NCI-H774 (cell line): ENCODE data around the gene ITPR2.
"Not testable (repeated sequence)": the region's sequence is repeated elsewhere in the genome, so short reads cannot be mapped to it uniquely, and the experiment has no call there.

Source experiments
- DNase-seq: peaks from one replicate; lab custom pipeline; 2025; lab: John Stamatoyannopoulos, UW

ITPR2 gene

DNA sequence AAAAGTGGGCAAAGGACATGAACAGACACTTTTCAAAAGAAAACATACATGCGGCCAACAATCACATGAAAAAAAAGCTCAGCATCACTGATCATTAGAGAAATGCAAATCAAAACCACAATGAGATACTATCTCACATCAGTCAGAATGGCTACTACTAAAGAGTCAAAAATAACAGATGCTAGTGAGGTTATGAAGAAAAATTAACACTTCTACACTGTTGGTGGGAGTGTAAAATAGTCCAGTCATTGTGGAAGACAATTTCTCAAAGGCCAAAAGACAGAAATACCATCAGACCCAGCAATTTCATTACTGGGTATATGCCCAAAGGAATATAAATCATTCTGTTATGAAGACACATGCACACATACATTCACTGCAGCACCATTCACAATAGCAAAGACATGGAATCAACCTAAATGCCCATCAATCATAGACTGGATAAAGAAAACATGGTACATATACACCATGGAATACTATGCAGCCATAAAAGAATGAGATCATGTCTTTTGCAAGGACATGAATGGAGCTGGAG, 103.8 kb downstream of the ITPR2 start:
- not testable (repeated sequence) for DNase-seq

- DNase-seq: no peak
Measured at GRCh38 chr12:26728205-26729050, 104.6 kb downstream of the ITPR2 start.

GRCh38 chr12:26727482-26728204, 105.4 kb downstream of the ITPR2 start:
- no peak for DNase-seq

GRCh38 chr12:26726956-26727355, 106.0 kb downstream of the ITPR2 start:
- no peak for DNase-seq

DNA sequence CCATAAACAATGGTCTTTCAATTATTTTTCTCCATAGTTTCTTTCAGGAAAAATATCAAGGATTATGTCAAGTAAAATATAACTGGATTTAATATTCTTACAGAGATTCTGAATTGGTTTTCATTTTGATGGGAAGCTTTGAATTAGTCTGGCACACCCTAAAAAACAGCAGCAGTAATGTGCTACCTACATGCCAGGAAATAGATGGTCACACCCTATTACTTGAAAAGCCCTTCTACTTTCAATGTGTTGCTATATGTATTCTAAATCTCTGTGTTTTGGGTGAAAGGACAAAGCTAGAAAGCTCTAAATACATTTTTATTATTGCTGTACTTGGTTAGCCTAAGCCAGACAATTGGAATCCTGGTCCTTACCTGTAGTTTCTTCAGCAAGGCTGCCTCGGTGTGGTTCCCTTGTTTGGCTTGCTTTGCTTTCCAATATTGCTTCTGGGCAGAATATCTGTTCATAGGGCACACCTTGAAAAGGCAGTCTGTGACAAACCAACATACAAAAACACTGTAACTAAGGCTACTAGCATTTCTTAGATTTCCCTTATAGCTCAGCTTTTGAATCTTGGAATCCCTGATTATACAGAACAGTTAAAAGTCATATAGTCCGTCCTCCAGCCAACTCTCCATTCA, 107.6 kb downstream of the ITPR2 start:
- no peak for DNase-seq

GRCh38 chr12:26724309-26724702, 108.7 kb downstream of the ITPR2 start:
- no peak for DNase-seq

- DNase-seq: no peak
Measured at GRCh38 chr12:26723379-26724308, 109.3 kb downstream of the ITPR2 start.

DNA sequence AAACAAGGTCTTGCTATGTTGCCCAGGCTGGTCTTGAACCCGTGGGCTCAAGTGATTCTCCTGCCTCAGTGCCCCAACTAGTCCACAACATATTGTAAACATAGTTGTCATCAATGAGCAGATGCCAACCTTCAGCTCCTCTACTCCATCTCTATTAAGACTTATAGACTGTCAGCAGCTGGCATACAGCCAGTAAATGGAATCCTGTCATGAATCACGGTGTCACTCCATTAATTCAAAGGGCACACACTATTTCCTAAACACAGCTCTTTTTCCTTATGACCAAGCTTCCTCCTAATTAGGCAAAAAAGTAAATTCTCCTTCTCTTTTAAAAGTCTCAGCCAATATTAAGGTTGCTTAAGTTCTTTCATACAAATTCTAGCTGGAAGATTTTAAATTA, 111.2 kb downstream of the ITPR2 start:
- DNase-seq: no peak

GRCh38 chr12:26719852-26720251, 113.1 kb downstream of the ITPR2 start:
- no peak for DNase-seq

- no peak for DNase-seq
Measured at GRCh38 chr12:26717757-26718156, 115.2 kb downstream of the ITPR2 start.

DNA sequence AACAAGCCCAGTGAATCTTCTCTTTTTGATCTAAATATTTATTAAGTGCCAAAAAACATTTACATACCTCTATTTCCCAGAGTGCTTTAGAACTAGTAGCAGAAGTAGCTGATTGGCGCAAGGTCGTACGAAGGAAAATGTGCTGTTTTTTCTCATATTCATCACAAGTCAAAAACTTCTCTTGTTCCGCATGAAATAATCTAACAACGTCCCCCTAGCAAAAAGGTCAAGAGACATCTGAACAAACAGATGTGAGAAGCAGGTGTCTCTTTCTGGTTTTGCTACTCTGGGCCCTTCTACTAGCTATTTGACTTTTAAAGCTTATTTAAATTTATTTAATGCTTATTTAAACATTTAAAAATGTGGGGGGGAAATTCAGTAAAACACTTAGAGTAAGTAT, 117.8 kb downstream of the ITPR2 start:
- no peak for DNase-seq

- no peak for DNase-seq
Measured at GRCh38 chr12:26713885-26714383, 119.1 kb downstream of the ITPR2 start.

DNA sequence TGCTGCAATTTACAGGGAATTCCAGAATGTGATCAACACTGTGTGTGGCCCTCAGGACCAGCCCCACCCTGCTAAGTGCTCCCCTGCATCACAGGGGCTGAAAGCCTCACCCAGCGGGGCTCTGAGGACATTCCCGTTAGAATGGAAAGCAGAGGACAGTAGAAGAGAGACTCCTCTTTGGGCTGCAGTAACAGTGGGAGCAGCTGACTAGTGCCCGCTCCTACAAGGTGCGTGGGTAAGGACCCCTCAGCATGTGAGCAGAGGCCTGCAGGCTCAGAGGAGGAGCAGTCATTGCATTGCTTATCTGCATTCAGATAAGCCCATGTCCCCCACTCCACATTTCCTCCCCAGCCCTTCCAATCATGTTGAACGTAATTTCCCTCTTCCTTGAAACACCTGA, 120.1 kb downstream of the ITPR2 start:
- no peak for DNase-seq

GRCh38 chr12:26711569-26711968, 121.4 kb downstream of the ITPR2 start:
- no peak for DNase-seq

GRCh38 chr12:26711072-26711471, 121.9 kb downstream of the ITPR2 start:
- DNase-seq: no peak

- DNase-seq: no peak
Measured at GRCh38 chr12:26705851-26706250, 127.1 kb downstream of the ITPR2 start.

- no peak for DNase-seq
Measured at GRCh38 chr12:26704684-26705460, 128.1 kb downstream of the ITPR2 start.

DNA sequence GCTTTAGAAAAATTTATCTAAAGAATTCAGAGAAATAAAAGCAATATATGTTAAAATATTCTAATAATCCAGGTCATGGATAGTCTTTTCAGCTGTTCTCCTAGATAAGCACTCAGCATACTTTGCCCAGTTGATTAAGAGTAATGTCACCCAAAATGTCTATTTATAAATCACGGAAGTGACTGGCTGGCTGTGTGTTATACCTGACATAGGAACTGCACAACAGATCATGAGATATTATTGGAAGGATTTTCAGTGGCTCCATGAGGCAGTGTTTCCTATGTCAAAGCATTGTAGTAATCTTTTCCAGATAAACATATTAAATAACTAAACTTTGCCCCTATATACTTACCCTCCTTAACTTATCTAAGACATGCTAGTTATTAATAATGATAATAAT, 128.8 kb downstream of the ITPR2 start:
- DNase-seq: no peak

DNA sequence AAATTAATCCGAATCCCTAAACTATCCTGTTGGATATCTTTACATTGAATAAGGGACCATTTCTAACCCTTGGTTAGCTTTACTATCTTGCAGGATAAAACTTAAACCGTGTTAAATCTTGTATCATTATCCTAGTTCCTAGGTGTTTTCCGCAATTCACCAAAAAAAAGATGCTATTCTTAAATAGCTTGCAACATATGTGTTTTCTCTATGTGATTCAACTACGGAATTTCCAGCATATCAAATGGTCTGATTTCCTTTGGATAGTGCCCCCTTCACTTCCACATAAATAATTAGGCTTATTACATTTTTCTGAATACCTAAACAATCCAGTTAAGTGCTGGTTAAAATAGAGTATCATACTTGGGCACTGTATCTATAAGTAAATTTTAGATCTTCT, 130.3 kb downstream of the ITPR2 start:
- no peak for DNase-seq

- DNase-seq: peak; percentile 52
Measured at GRCh38 chr12:26701604-26702215, 131.3 kb downstream of the ITPR2 start.
